WTC11 (cell line): Measurements from ENCODE around the gene SPI1. TPM values are rescaled to one million over a fixed set of nuclear protein-coding genes. Genes with fewer than 3 reads are reported as not detected.

Source experiments
- ATAC-seq: fragments of 200-7000 bp; cut with Tn5 transposase; 2 replicates; pipeline ENCODE4 v1.10.0; 2021; ENCODE audit warnings: mild to moderate bottlenecking, moderate library complexity
- CTCF ChIA-PET: fragments of 300-600 bp; sonication (Branson Sonifier 250); formaldehyde crosslinking; loops from one replicate; lab custom pipeline; 2021; ENCODE audit warnings: antibody characterized with exemption; lab: Charles Lee
- POLR2A ChIA-PET: fragments of 350-600 bp; sonication (Branson Sonifier 250); formaldehyde crosslinking; loops from one replicate; lab custom pipeline; 2021; ENCODE audit warnings: antibody characterized with exemption; lab: Charles Lee
- DNase-seq: peaks from one replicate; pipeline ENCODE4 v3.0.0; 2021; ENCODE audit warnings: low spot score
- H3K27ac Mint-ChIP-seq: 2 replicates; pipeline ENCODE4 v1.8.0; 2021; ENCODE audit warnings: mixed read lengths
- H3K27me3 Mint-ChIP-seq: 2 replicates; pipeline ENCODE4 v1.8.0; 2021; ENCODE audit warnings: low read depth, mild to moderate bottlenecking, moderate library complexity, mixed read lengths
- H3K36me3 Mint-ChIP-seq: 2 replicates; pipeline ENCODE4 v1.8.0; 2021; ENCODE audit warnings: mixed read lengths
- H3K4me1 Mint-ChIP-seq: 2 replicates; pipeline ENCODE4 v1.8.0; 2022; ENCODE audit warnings: mixed read lengths
- H3K4me3 Mint-ChIP-seq: 2 replicates; pipeline ENCODE4 v1.8.0; 2021; ENCODE audit warnings: mild to moderate bottlenecking, moderate library complexity, mixed read lengths
- H3K9me3 Mint-ChIP-seq: 2 replicates; pipeline ENCODE4 v1.8.0; 2021; ENCODE audit warnings: mixed read lengths
- FOXK1 ChIP-seq: sonication (generic); formaldehyde crosslinking; IDR thresholded peaks from 2 replicates; pipeline ENCODE4 v1.8.0; 2022; ENCODE audit warnings: mild to moderate bottlenecking, moderate library complexity, missing genetic modification reagents
- GTF2I ChIP-seq: fragments of 250-450 bp; sonication (Bioruptor Pico); conservative IDR thresholded peaks from 2 replicates; pipeline ENCODE4 v1.4.0; 2021; ENCODE audit warnings: mild to moderate bottlenecking
- HMGA2 ChIP-seq: fragments of 250-450 bp; sonication (Bioruptor Pico); IDR thresholded peaks from 2 replicates; pipeline ENCODE4 v1.4.0; 2021; ENCODE audit warnings: mild to moderate bottlenecking, moderate library complexity
- PRDM15 ChIP-seq: sonication (generic); formaldehyde crosslinking; IDR thresholded peaks from 2 replicates; pipeline ENCODE4 v1.8.0; 2022; ENCODE audit warnings: missing genetic modification reagents
- RELA ChIP-seq: sonication (generic); formaldehyde crosslinking; IDR thresholded peaks from 2 replicates; pipeline ENCODE4 v1.8.1; 2022; ENCODE audit warnings: missing genetic modification reagents, mild to moderate bottlenecking, borderline replicate concordance
- TEAD1 ChIP-seq: sonication (generic); formaldehyde crosslinking; IDR thresholded peaks from 2 replicates; pipeline ENCODE4 v1.8.0; 2022; ENCODE audit warnings: mild to moderate bottlenecking, missing genetic modification reagents
- USF2 ChIP-seq: sonication (generic); formaldehyde crosslinking; IDR thresholded peaks from 2 replicates; pipeline ENCODE4 v1.8.1; 2023; ENCODE audit warnings: mild to moderate bottlenecking, missing genetic modification reagents, moderate library complexity
- ZNF121 ChIP-seq: sonication (generic); formaldehyde crosslinking; IDR thresholded peaks from 2 replicates; pipeline ENCODE4 v1.8.0; 2023; ENCODE audit warnings: missing genetic modification reagents
- ZNF281 ChIP-seq: sonication (generic); formaldehyde crosslinking; IDR thresholded peaks from 2 replicates; pipeline ENCODE4 v1.8.0; 2023; ENCODE audit warnings: mild to moderate bottlenecking, missing genetic modification reagents
- ZNF423 ChIP-seq: fragments of 250-450 bp; sonication (Bioruptor Pico); IDR thresholded peaks from 2 replicates; pipeline ENCODE4 v2.1.2; 2022; ENCODE audit warnings: mild to moderate bottlenecking, moderate library complexity
- ZNF425 ChIP-seq: fragments of 250-450 bp; sonication (Bioruptor Pico); conservative IDR thresholded peaks from 2 replicates; pipeline ENCODE4 v1.9.0; 2021; ENCODE audit warnings: mild to moderate bottlenecking
- ZSCAN18 ChIP-seq: fragments of 250-450 bp; sonication (Bioruptor Pico); IDR thresholded peaks from 2 replicates; pipeline ENCODE4 v2.1.2; 2022; ENCODE audit warnings: mild to moderate bottlenecking, moderate library complexity
- total RNA-seq: library from RNA; stranded (reverse); gene quantifications from 3 replicates; pipeline ENCODE4 v1.2.3, GENCODE V29; 2021

The SPI1 gene
- total RNA-seq, 1 experiment from 2014 or later: 0.59 TPM

GRCh38 chr11:47399860-47400767 lies 21.8 kb upstream of the SPI1 start:
- H3K9me3 Mint-ChIP-seq: no peaks in the 10 kb centered on the region
- peak overlapping the region; percentile 79 for H3K4me3 Mint-ChIP-seq
- peak; percentile 69 for ATAC-seq
- ChIA-PET CTCF (interaction anchor here (0.9 to 3.3 kb wide), 10 partner anchors 9 to 487 kb away, joined by 3 to 20 read pairs (median 5); no protein-coding TSS in a partner anchor), POLR2A (interaction anchor here (0.6 to 1.5 kb wide), 7 partner anchors 17 to 579 kb away, joined by 3 to 10 read pairs (median 5); partner anchors contain the start of gene NR1H3)
- H3K27me3 Mint-ChIP-seq: no peaks in the 10 kb centered on the region
- DNase-seq: peak; percentile 46
- H3K4me1 Mint-ChIP-seq: peaks cover 31% of the 10 kb centered on the region
- no peaks in the 10 kb centered on the region for H3K36me3 Mint-ChIP-seq
- TF ChIP-seq ZNF121 (CRISPR knock-in tag) (peak; percentile 73; the same call in 1 of the 2 replicates), ZNF423 (CRISPR knock-in tag) (peak; percentile 66; the same call in 1 of the 2 replicates), ZNF281 (CRISPR knock-in tag) (0 out of 2 replicates have a peak, but pooled peaks have one; percentile 17), ZNF425 (CRISPR knock-in tag) (no peak), GTF2I (CRISPR knock-in tag) (peak; percentile 93), ZSCAN18 (no peak)
- peak overlapping the region; percentile 97 for H3K27ac Mint-ChIP-seq

- Mint-ChIP-seq H3K27ac (peak overlapping the region; percentile 60; the same call in 1 of the 2 replicates), H3K36me3 (no peaks in the 10 kb centered on the region), H3K27me3 (no peaks in the 10 kb centered on the region), H3K9me3 (no peaks in the 10 kb centered on the region), H3K4me1 (peaks cover 34% of the 10 kb centered on the region), H3K4me3 (peak overlapping the region; percentile 67; the same call in 1 of the 2 replicates)
- no peak for TF ChIP-seq FOXK1 (CRISPR knock-in tag)
- no peak for TF ChIP-seq TEAD1
- TF ChIP-seq USF2 (CRISPR knock-in tag): no peak
- no peak for TF ChIP-seq RELA (CRISPR knock-in tag)
- no peak for TF ChIP-seq PRDM15 (CRISPR knock-in tag)
- no peak for TF ChIP-seq HMGA2 (CRISPR knock-in tag)
- ChIA-PET CTCF (interaction anchor here (0.5 to 3.3 kb wide), 6 partner anchors 9 to 171 kb away, joined by 3 to 20 read pairs (median 11); no protein-coding TSS in a partner anchor), POLR2A (no interaction called here)
- DNase-seq (no peak), ATAC-seq (no peak)
These were observed 20.2 kb upstream of the SPI1 start for GRCh38 chr11:47398551-47398950.
